Aorta (tissue), 5 donors: ENCODE measurements around the gene TROAP. TPM values are rescaled to one million over a fixed set of nuclear protein-coding genes. Genes with fewer than 3 reads are reported as not detected.
"Not testable (repeated sequence)": the region's sequence is repeated elsewhere in the genome, so short reads cannot be mapped to it uniquely, and the experiment has no call there.

Source experiments
- ATAC-seq: fragments of 200-7000 bp; cut with Tn5 transposase; one replicate; pipeline ENCODE4 v1.9.1; 2022; ENCODE audit warnings: moderate library complexity; ENCODE audit not compliant: low FRiP score
- DNase-seq, 2 donors: peaks; one replicate each; pipeline ENCODE4 v3.0.0-alpha.2; 2020
- H3K27ac ChIP-seq, 2 donors: one replicate each; pipeline ENCODE4 v1.5.1; 2013; ENCODE audit warnings: low read length in 2 of 2, mild to moderate bottlenecking in 2 of 2, moderate library complexity in 2 of 2, control low read depth in 1 of 2, inconsistent platforms in 1 of 2, low read depth in 1 of 2
- H3K27me3 ChIP-seq, 2 donors: one replicate each; pipeline ENCODE4 v1.6.1; 2013; ENCODE audit warnings: control low read depth in 1 of 2, low read length in 1 of 2, mild to moderate bottlenecking in 1 of 2, moderate library complexity in 1 of 2; ENCODE audit not compliant: insufficient read depth in 2 of 2, control insufficient read depth in 1 of 2
- H3K36me3 ChIP-seq, 2 donors: one replicate each; pipeline ENCODE4 v1.6.1; 2013; ENCODE audit warnings: control low read depth in 1 of 2, low read length in 1 of 2, mild to moderate bottlenecking in 1 of 2; ENCODE audit not compliant: insufficient read depth in 2 of 2, control insufficient read depth in 1 of 2
- H3K4me1 ChIP-seq, 2 donors: one replicate each; pipeline ENCODE4 v1.6.1; 2013; ENCODE audit warnings: low read length in 2 of 2, control low read depth in 1 of 2, mild to moderate bottlenecking in 1 of 2, moderate library complexity in 1 of 2; ENCODE audit not compliant: insufficient read depth in 2 of 2, control insufficient read depth in 1 of 2
- H3K4me3 ChIP-seq, 2 donors: one replicate each; pipeline ENCODE4 v1.5.1; 2013; ENCODE audit warnings: low read length in 2 of 2, control low read depth in 1 of 2, mild to moderate bottlenecking in 1 of 2
- H3K9me3 ChIP-seq: one replicate; pipeline ENCODE4 v1.6.1; 2013; ENCODE audit warnings: mild to moderate bottlenecking, low read length; ENCODE audit not compliant: control insufficient read depth
- whole genome bisulfite sequencing, 2 donors: extraction: QIAGEN DNeasy Blood & Tissue Kit; methylation state at CpG; one replicate each; pipeline ENCODE4 v1.1.7; 2013; 5-methylcytosine and 5-hydroxymethylcytosine counted together
- intact Hi-C, 2 donors: fragments of 100-400 bp; cut with DNase I; formaldehyde crosslinking; loops; one replicate each; pipeline versions ENCODE4 v1.14.2 to v1.15.0; 2022
- polyA plus RNA-seq, 2 donors: library from polyadenylated mRNA; stranded (reverse); fragments of 200-250 nt; gene quantifications; one replicate each; pipeline ENCODE4 v1.2.3, GENCODE V29; 2013
- total RNA-seq, 2 donors: library from RNA; stranded (reverse); fragmentation: NEBNext Ultra II Directional; extraction: Animal tissue kit (Norgen Biotek cat#: 25700); gene quantifications; one replicate each; pipeline ENCODE4 v1.2.1, GENCODE V29; 2021
- donor health status: healthy with polysubstance abuse.
- donor health status: Bipolar disorder and iron deficiency.
- donor health status: DM: no; HTN: no; CAD: no.
- donor health status: DM: no; HTN: no; CAD: no.
- donor health status: DM: yes; HTN: yes; CAD: no.

The TROAP gene
- total and polyA plus RNA-seq, 4 donors: 0.10 to 4.3 (median 1.4) TPM

GRCh38 chr12:49298160-49298559 is 24.9 kb upstream of the TROAP start:
- H3K27ac ChIP-seq: no peak overlapping the region
- ATAC-seq (no peak), DNase-seq (peak in 1 of 2 donors; percentile 71)
- no peaks in the 10 kb centered on the region for H3K27me3 ChIP-seq
- no peaks in the 10 kb centered on the region for H3K4me1 ChIP-seq
- H3K4me3 ChIP-seq: no peak overlapping the region
- H3K9me3 ChIP-seq: no peaks in the 10 kb centered on the region
- WGBS, 2 donors: 69 to 71% methylated on average over 6 of the region's 6 CpGs
- intact Hi-C loops: no loop called here
- H3K36me3 ChIP-seq: no peaks in the 10 kb centered on the region

GRCh38 chr12:49301760-49302159 is 21.3 kb upstream of the TROAP start:
- no peak for ATAC-seq
- 83% methylated on average over 4 of the region's 4 CpGs for WGBS, 2 donors

GRCh38 chr12:49304161-49304560 is 18.9 kb upstream of the TROAP start:
- WGBS, 2 donors: 77 to 85% methylated on average over 2 of the region's 2 CpGs

More at GRCh38 chr12:49301760-49302159, 21.3 kb upstream of the TROAP start:
- no peak for DNase-seq
- H3K27me3 ChIP-seq: no peaks in the 10 kb centered on the region
- H3K4me1 ChIP-seq: no peaks in the 10 kb centered on the region
- no peak overlapping the region for H3K27ac ChIP-seq
- no peak overlapping the region for H3K4me3 ChIP-seq
- intact Hi-C loops: no loop called here
- H3K9me3 ChIP-seq: no peaks in the 10 kb centered on the region
- no peaks in the 10 kb centered on the region for H3K36me3 ChIP-seq

GRCh38 chr12:49305762-49306510 is 17.1 kb upstream of the TROAP start:
- no peaks in the 10 kb centered on the region for H3K27me3 ChIP-seq
- ATAC-seq: no peak
- no peaks in the 10 kb centered on the region for H3K9me3 ChIP-seq
- H3K4me1 ChIP-seq: no peaks in the 10 kb centered on the region
- no peak overlapping the region for H3K27ac ChIP-seq
- intact Hi-C loops: no loop called here
- peak in 1 of 2 donors; percentile 8 for DNase-seq
- 88 to 89% methylated on average over 6 of the region's 6 CpGs for WGBS, 2 donors
- H3K4me3 ChIP-seq: no peak overlapping the region
- H3K36me3 ChIP-seq: no peaks in the 10 kb centered on the region

More at GRCh38 chr12:49304161-49304560, 18.9 kb upstream of the TROAP start:
- H3K27ac ChIP-seq: no peak overlapping the region
- no peaks in the 10 kb centered on the region for H3K27me3 ChIP-seq
- no peak for ATAC-seq
- H3K4me1 ChIP-seq: no peaks in the 10 kb centered on the region
- H3K36me3 ChIP-seq: no peaks in the 10 kb centered on the region
- no peak overlapping the region for H3K4me3 ChIP-seq
- intact Hi-C loops: no loop called here
- no peaks in the 10 kb centered on the region for H3K9me3 ChIP-seq
- peak in 1 of 2 donors; percentile 5 for DNase-seq

- no peaks in the 10 kb centered on the region for H3K36me3 ChIP-seq
- no peaks in the 10 kb centered on the region for H3K4me1 ChIP-seq
- H3K4me3 ChIP-seq: no peak overlapping the region
- no peak overlapping the region for H3K27ac ChIP-seq
- intact Hi-C loops: no loop called here
- WGBS, 2 donors: 95 to 96% methylated on average over 7 of the region's 7 CpGs
- DNase-seq (peak in 1 of 2 donors; percentile 23), ATAC-seq (no peak)
- H3K9me3 ChIP-seq: no peaks in the 10 kb centered on the region
- no peaks in the 10 kb centered on the region for H3K27me3 ChIP-seq
Measured at GRCh38 chr12:49309386-49309785, 13.7 kb upstream of the TROAP start.

- H3K4me3 ChIP-seq, H3K4me1 ChIP-seq, H3K9me3 ChIP-seq, intact Hi-C loops, H3K27ac ChIP-seq, ATAC-seq, H3K36me3 ChIP-seq, DNase-seq, H3K27me3 ChIP-seq: not testable (repeated sequence)
- WGBS, 2 donors: 80 to 84% methylated on average over 2 of the region's 3 CpGs
Measured at GRCh38 chr12:49310451-49311000, 12.5 kb upstream of the TROAP start.

GRCh38 chr12:49314811-49315210 is 8.2 kb upstream of the TROAP start:
- Histone ChIP-seq H3K27me3 (no peaks in the 10 kb centered on the region), H3K4me3 (no peak overlapping the region), H3K27ac (no peak overlapping the region), H3K9me3 (no peaks in the 10 kb centered on the region), H3K4me1 (no peaks in the 10 kb centered on the region), H3K36me3 (no peaks in the 10 kb centered on the region)
- DNase-seq (peak in 1 of 2 donors; percentile 31), ATAC-seq (no peak)
- WGBS, 2 donors: 92 to 93% methylated on average over 1 of the region's 1 CpG
- intact Hi-C loops: no loop called here

- H3K27ac ChIP-seq, DNase-seq, ATAC-seq, H3K36me3 ChIP-seq, H3K27me3 ChIP-seq, intact Hi-C loops, H3K4me3 ChIP-seq, H3K9me3 ChIP-seq, H3K4me1 ChIP-seq: not testable (repeated sequence)
- 95 to 96% methylated on average over 10 of the region's 10 CpGs for WGBS, 2 donors
Measured at GRCh38 chr12:49317118-49317517, 5.9 kb upstream of the TROAP start.
